Fibroblast of pulmonary artery (primary cell): Measurements from ENCODE around the gene SASH1.

ENCODE experiments used
- DNase-seq: peaks from one replicate; pipeline ENCODE4 v3.0.0-alpha.2; 2010; ENCODE audit warnings: low read depth
- H3K4me3 ChIP-seq: replicated peaks from 2 replicates; pipeline ENCODE4 v1.5.1; 2011; ENCODE audit warnings: low read depth, mild to moderate bottlenecking, control low read depth, low read length, moderate library complexity
- TF ChIP-seq, protein P1 (sequence below): IDR thresholded peaks from 2 replicates; pipeline ENCODE4 v1.5.1; 2011; ENCODE audit warnings: mild to moderate bottlenecking, control low read depth, low read length, inconsistent platforms; ENCODE audit errors: missing control alignments

The SASH1 gene

DNA sequence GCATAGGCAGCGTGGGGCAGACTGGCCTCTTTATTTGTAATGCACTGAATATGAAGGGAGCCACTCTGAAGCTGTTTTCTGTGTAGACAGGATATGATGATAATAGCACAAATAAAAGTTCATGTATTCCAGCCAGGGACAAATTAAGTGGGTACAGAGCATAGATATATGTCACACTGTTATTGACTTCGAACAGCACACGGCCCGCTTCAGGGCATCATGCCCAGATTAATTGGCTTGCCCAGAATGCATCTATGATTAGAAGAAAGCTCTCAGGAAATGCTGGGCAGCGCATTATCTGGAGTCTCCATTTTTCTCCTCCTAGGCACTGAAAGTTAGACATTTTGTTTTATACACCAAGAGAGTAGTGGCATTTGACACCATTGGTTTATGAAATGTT, 26.3 kb upstream of the SASH1 start:
- TF ChIP-seq, protein P1, sequence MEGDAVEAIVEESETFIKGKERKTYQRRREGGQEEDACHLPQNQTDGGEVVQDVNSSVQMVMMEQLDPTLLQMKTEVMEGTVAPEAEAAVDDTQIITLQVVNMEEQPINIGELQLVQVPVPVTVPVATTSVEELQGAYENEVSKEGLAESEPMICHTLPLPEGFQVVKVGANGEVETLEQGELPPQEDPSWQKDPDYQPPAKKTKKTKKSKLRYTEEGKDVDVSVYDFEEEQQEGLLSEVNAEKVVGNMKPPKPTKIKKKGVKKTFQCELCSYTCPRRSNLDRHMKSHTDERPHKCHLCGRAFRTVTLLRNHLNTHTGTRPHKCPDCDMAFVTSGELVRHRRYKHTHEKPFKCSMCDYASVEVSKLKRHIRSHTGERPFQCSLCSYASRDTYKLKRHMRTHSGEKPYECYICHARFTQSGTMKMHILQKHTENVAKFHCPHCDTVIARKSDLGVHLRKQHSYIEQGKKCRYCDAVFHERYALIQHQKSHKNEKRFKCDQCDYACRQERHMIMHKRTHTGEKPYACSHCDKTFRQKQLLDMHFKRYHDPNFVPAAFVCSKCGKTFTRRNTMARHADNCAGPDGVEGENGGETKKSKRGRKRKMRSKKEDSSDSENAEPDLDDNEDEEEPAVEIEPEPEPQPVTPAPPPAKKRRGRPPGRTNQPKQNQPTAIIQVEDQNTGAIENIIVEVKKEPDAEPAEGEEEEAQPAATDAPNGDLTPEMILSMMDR: no peak
- no peak for DNase-seq
- H3K4me3 ChIP-seq: no peak overlapping the region

DNA sequence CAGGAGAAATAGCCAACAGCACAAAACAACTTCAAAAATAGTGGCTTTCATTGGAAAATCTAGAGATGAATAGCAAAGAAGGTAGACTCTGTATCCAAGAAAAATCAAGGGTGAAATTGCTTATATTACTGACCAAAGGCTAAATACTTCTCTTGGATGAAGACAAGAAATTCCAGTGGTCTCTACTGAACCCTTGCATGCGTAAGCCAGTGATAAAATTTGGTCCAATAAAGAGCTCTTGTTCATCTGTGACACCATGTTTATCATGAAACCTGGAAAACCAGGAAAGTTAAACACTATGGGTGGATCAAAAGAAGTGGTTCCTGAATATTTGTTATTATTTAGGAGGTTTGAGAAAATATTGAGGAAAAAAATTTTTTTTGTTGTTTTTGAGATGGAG, 25.6 kb upstream of the SASH1 start:
- TF ChIP-seq, protein P1: no peak
- no peak overlapping the region for H3K4me3 ChIP-seq
- no peak for DNase-seq

DNA sequence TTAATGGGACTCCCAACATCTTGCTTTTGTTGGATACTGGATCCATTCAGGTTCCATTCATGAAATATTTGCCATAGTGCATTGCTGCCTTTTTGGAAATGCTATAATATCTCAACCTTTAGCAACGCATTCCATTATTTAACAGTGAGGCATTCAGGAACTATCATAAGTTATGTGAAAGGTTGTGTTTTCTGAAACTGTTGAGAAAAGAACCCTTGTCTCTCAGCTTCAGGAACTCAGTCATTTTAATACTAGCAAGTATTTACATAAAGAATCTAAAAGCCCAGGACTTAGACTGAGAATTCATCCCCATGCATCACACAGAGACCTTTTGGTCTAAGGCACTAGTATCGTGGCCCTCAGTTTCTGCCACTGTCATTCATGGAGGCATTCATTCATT, 24.9 kb upstream of the SASH1 start:
- H3K4me3 ChIP-seq: no peak overlapping the region
- TF ChIP-seq, protein P1: no peak
- DNase-seq: no peak

DNA sequence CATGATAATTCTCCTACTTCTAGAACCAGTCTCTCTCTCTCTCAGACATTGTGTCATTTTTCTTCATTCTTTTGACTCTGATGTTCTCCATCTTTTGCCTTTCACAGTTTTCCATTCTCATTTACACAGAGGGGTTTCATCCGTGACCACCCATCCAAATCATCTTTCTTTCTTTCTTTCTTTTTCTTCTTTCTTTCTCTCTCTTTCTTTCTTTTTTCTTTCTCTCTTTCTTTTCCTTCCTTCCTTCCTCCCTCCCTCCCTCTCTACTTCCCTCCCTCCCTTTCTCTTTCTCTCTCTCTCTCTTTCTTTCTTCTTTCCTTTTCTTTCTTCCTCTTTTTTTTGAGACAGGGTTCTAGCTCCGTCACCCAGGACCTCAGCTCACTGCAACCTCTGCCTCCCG, 19.9 kb upstream of the SASH1 start:
- no peak overlapping the region for H3K4me3 ChIP-seq
- TF ChIP-seq, protein P1: no peak
- DNase-seq: no peak

DNA sequence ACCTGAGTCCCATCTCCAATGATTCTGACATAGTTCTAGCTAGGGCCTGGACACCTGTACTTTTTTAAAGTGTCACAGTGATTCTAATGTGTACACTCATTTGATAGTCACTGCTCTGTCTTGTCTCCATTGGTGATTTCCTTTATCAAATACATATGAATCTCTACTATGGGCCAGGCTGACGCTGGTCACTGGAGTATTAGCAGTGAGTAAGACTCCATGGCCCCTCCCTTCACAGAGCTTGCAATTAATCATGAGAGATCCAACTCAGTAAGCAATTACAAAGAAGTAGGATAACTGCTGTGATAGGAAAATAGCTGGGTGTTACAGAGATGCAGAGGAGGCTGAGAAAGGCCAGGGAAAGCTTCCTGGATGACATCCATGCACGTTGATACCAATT, 19.3 kb upstream of the SASH1 start:
- DNase-seq: no peak
- TF ChIP-seq, protein P1: no peak
- H3K4me3 ChIP-seq: no peak overlapping the region

DNA sequence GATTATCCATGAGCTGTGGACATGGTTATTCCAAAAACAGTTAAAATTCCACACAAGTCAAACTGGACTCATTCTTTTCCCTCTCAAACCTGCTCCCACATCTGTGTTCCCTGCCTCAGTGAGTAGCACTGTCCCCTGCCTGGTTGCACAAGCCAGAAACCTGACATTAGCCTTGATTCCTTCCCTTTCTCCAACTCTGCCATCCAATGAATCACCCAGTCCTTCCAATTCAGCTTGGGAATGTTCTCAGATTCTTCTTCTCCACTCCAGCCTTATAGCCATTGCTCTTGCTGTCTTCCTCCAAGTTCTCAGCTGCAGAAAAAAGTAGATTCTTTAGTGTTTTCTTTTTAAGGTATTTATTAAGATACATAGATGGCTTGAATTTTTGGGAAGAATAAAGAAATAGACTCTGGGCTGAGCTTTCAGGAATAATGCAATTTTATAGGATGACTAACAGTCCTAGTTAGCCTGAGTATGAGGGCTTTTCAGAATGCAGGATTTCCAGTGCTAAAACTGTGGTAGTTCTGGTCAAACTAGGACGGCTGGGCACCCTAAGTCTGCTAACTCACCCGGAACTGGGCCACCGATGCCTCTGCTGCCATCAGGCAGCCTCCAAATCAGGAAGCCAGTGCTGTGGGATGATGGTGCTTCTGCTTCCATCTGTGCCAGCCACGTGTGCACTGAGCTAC, 18.2 kb upstream of the SASH1 start:
- TF ChIP-seq, protein P1: no peak
- peak; percentile 47 for DNase-seq
- no peak overlapping the region for H3K4me3 ChIP-seq
